Fibroblast of villous mesenchyme (primary cell): ENCODE results near the gene PRKD1. TPM values are rescaled to one million over a fixed set of nuclear protein-coding genes. Genes with fewer than 3 reads are reported as not detected.

ENCODE experiments used
- DNase-seq: peaks from one replicate; pipeline ENCODE4 v3.0.0-alpha.2; 2010; ENCODE audit warnings: low read depth
- H3K4me3 ChIP-seq: 2 replicates; pipeline ENCODE4 v1.5.1; 2011; ENCODE audit warnings: low read depth, mild to moderate bottlenecking, low read length
- total RNA-seq: library from RNA; depleted of rRNA; stranded (reverse); fragments of >200 nt; gene quantifications from 2 replicates; pipeline ENCODE4 v1.2.3, GENCODE V29; 2012
- TF ChIP-seq, protein P1 (sequence below): IDR thresholded peaks from 2 replicates; pipeline ENCODE4 v1.5.1; 2012; ENCODE audit warnings: low read depth, mild to moderate bottlenecking, low read length; ENCODE audit not compliant: insufficient read depth

Gene PRKD1
- total RNA-seq, 1 donor = 13.8 TPM

DNA sequence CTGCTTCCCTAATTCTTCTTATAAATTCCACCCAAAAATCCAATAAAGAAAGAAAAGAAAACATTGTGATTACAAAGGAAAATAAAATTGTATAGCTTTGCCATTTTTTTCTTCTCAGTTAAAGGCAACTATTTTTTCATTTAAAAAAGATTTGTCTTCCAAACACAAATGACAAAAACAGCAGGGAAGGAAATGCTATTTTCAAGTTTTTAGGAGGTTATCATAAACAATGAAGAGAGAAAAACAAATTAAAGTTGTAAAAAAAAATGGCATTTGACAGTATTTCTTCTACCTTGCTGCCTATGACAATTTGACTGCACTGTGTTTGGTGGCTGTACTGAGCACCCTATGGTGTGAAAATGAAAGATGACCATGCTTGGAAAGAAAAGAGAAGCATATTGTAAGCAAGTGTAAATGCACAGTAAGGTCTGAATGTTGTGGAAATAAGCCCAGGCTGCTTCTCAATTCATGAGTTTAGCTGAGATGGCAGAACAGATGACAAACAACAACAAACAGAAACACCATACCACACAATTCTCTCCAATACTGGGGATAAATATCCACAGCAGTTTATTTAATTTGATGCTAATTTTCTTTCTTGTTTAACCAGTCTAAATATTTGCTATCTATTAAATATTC lies 109.8 kb downstream of the PRKD1 start:
- no peak for DNase-seq
- TF ChIP-seq, protein P1, sequence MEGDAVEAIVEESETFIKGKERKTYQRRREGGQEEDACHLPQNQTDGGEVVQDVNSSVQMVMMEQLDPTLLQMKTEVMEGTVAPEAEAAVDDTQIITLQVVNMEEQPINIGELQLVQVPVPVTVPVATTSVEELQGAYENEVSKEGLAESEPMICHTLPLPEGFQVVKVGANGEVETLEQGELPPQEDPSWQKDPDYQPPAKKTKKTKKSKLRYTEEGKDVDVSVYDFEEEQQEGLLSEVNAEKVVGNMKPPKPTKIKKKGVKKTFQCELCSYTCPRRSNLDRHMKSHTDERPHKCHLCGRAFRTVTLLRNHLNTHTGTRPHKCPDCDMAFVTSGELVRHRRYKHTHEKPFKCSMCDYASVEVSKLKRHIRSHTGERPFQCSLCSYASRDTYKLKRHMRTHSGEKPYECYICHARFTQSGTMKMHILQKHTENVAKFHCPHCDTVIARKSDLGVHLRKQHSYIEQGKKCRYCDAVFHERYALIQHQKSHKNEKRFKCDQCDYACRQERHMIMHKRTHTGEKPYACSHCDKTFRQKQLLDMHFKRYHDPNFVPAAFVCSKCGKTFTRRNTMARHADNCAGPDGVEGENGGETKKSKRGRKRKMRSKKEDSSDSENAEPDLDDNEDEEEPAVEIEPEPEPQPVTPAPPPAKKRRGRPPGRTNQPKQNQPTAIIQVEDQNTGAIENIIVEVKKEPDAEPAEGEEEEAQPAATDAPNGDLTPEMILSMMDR = no peak

GRCh38 chr14:29815016-29815674 lies 112.5 kb downstream of the PRKD1 start:
- no peak overlapping the region for H3K4me3 ChIP-seq
- TF ChIP-seq, protein P1 = no peak
- no peak for DNase-seq

More for the DNA sequence above, 109.8 kb downstream of the PRKD1 start:
- no peak overlapping the region for H3K4me3 ChIP-seq

- TF ChIP-seq, protein P1 = no peak
These were observed 113.3 kb downstream of the PRKD1 start for GRCh38 chr14:29814156-29815015.

DNA sequence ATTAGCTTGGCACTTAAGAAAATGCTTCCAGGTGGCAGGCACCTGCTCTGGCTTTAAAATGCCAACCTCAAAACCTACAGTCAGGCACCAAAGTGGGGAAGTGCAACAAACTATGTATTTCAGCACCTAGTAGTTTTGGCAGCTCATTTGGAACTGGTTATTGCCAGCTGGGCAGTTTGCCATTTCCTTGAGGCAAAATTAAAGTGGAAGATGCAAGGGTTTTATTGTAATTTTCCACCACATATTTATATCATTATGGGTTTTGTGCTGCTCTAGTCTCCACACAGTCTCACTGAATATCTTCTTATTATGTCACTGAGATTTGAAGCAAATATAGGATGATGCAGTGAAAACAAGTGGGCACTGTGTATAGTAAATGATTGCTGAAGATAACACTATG lies 117.0 kb downstream of the PRKD1 start:
- TF ChIP-seq, protein P1 = no peak
- DNase-seq = no peak
- H3K4me3 ChIP-seq = no peak overlapping the region

More at GRCh38 chr14:29814156-29815015, 113.3 kb downstream of the PRKD1 start:
- no peak overlapping the region for H3K4me3 ChIP-seq
- DNase-seq = no peak

GRCh38 chr14:29810064-29810463 lies 117.6 kb downstream of the PRKD1 start:
- no peak overlapping the region for H3K4me3 ChIP-seq

GRCh38 chr14:29806124-29806517 lies 121.5 kb downstream of the PRKD1 start:
- TF ChIP-seq, protein P1 = no peak
- DNase-seq = no peak
- H3K4me3 ChIP-seq = no peak overlapping the region

More at GRCh38 chr14:29810064-29810463, 117.6 kb downstream of the PRKD1 start:
- TF ChIP-seq, protein P1 = no peak
- DNase-seq = no peak
